ENCODE results near the gene CAPN10.

Gene CAPN10

DNA sequence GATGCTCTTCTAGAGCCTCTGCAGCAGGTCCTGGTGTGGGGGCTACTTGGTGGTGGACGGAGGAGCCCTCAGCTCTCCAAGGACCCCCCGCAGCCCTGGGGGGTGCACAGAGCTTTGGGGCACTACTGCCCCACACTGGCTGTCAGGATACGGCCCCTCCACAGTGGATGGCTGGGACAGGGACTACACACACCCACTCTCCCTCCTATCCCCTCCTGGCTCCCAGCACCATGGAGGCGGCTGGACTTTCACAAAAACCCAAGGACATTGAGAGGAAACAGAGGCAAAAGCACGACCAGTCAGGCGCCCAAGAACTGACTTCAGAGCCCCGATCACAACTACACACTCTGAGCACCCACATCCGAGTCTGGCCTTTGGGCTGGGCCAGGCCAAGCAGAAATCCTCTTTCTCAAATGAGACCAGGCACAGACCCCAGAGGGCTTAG is 51.4 kb downstream of the CAPN10 start:
- DNase-seq (ENCODE audit: low read depth) = no peak

DNA sequence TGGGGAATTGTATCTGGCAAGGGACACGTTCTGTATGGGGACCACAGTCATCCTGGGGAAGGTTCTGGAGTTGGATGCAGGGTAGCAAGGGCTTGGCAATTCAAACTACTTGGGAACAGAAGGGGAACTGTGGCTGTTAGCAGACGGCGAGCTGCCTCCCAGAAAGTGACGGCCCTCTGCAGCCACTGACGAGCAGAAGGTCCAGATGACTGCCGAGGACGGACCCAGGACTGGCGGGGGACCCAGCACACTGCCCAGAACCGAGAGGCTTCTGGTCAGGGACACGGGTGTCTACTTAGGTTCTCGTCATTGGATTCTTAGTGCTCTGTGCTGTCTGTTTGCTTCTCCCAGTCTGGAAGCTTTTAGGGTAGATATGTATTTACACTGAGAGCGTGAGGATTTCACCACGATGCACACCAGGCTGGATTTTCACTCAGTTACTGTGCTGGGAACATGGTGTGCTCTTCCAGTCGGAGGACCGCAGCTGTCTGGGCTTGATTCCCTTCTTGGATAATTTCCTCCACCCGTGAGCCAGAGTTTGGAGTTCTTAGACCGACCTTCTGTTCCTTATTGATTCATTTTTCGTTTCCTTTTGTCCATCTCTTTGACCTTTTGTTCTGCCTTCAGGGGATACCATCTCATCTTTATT is 52.1 kb downstream of the CAPN10 start:
- DNase-seq (ENCODE audit: low read depth) = no peak

DNA sequence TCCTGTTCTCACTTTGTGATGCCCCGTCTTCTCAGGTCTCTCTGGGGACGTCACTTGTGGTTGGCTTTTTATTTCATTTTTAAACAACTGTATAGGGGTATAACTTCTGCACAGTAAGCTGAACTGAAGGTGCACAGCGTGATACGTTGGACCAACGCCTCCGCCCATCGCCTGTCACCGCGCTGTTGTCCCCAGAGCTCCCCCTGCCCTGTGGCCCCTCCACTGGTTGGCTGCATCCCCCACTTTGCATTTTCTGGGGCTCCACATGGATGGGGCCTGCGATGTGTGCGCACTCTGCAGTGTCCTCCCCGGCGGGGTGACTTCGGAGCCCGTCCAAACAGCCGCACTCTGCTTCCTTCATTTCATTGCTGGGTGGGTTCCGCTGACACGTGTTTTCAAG is 53.0 kb downstream of the CAPN10 start:
- no peak for DNase-seq (ENCODE audit: low read depth)

DNA sequence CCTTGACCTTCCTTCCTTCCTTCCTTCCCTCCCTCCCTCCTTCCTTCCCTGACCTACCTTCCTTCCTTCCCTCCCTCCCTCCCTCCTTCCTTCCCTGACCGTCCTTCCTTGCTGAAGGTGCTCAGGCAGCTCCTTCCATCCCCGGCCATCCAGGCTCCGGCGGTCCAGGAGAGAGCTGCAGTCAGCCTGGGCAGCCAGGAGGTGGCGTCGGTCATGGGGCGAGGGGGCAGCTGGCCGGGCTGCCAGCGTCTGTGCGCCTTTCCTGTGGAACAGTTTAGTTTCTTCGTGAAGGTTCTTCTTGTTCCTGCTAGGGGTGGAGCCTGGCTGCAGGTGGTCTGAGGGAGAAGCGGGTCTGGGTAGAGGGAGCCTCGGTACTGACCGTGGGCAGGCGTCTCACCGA is 54.4 kb downstream of the CAPN10 start:
- no peak for DNase-seq (ENCODE audit: low read depth)

DNA sequence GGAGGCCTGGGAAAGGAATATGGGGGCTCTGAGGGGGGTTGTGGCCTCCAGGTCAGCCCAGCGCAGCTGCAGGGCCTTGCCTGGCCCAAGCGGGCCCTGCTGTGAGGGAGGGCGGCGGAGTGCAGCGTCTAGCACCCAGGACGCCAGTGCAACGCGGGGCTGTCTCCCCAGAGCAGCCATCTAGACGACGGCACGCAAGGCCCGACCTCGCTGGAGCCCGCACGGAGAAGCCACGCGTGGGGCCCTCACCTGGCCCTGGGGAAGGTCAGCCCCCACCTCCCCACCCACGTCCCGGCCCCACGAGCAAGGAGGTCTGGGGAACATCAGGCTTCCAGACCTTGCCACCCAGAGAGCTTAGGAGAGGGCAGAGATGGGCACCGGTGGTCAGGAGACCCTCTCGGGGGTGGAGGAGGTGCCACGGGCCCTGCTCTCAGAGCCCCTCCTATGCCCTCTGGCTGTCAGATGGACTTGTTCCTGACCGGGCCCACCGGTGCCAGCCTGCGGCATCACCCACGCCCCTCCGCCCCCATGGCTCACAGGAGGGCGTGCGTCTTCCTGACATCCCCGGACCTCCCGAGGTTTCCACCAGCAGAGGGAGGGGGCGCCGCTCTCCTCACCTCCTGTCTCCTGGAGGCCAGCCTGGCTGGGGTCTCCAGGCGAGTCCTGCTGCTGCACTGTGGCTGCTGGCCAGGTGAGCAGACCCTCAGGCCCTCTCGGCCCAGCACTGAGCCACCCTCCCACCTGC is 55.7 kb downstream of the CAPN10 start:
- DNase-seq (ENCODE audit: low read depth) = no peak

DNA sequence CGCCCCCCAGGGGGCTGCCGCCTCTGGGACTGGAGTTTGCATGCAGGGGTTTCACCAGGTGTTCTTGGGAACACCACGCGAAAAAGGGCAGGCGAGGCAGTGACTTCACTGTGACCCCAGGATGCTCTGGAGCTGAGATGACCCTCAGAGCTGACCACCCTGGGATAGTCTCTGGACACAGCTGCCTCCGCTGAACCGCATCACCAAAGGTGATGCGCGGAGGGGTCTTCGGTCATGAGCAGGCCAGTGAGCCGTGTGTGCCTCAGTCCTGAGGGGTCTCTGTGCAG is 56.2 kb downstream of the CAPN10 start:
- no peak for DNase-seq (ENCODE audit: low read depth)

DNA sequence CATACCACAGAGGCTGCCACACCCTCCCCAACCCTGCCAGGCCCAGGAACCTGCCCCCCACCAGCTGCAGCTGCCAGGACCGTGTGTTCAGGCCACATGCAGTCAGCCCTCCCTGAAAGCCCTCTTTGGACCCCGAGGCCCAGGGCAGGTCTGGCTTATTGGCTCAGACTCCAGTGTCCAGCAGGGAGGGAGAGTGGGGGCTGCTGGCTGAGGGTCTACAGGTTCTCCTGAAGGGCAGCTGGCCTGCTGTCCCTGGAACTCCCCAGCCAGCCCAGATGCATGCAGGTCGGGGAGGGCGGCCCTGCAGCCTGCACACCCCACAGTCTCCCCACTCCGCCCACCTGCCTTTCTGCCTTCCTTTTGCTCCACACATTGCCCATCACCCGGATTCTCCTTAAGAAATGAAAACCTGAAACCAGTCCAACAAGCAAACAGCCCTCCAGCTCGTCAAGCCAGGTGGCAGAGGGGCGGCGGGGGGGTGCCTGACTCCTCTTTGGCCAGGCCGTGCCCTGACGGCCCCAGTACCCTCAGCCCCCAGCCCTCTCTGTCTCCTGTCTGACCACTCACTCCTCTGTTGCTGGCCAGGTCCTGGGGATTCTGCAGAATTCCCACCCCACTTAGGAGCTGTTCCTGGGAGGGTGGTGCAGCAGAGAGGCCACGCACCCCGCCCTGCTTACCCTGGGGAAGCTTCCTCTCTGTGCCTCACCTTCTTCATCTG is 56.7 kb downstream of the CAPN10 start:
- DNase-seq (ENCODE audit: low read depth) = no peak

DNA sequence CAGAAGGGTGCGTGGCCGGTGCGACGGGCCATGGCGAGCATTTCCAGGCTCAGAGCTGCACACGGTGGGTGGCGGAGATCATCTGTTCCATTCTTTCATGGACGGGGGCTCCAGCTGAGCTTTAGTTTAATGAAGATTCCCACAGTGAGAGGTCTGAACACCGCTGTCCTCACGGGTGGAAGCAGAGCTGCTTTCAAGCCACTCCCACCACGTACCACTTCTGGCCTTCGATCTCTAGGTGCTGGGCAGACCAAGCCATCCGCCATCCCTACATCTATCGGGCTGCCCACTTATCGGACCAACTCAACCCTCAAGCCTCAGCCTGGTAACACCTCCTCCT is 57.2 kb downstream of the CAPN10 start:
- no peak for DNase-seq (ENCODE audit: low read depth)

DNA sequence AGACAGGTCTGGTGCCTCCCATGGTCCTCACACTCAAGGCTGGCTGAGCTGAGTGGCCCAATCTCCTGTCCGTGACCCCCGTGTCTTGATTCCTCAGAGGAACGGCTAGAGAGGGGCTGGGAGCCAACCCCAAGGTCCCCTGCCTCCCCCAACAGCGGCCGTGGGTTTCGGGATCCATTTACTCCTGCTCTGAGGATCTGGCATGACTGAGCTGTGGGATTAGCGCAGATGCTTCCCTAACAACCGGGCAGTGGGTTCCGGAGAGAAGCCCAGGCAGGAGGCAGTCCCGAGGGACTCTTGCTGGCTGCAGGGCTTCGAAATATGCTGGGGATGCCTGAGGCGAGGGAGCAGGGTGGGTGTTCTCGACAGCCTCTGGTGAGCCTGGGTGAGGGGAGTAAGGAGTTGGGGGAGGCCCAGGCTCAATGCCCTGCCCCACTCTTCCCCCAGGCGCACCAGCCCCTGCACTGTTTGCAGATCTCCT is 57.7 kb downstream of the CAPN10 start:
- no peak for DNase-seq (ENCODE audit: low read depth)

DNA sequence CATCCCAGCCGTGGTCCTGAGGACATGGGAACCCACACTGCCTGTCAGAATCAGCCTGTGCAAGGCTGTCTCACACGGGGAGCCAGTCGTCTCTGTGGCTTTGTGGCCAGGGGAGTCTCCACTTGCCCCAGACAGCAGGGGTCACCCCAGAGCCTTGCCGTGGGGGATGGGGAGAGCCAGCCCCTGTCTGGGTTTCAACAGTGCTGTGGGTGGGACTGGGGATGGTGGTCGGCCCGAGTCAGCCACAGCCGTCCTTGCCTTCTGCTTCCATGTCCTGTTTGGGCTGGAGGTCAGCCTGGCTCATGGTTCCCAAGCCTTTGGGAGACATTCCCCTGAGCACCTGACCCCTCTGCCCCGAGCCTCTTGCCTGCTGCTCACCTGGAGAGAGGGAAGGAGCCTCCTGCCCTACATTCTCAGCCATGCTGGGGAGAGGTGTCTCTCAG is 58.3 kb downstream of the CAPN10 start:
- no peak for DNase-seq (ENCODE audit: low read depth)

DNA sequence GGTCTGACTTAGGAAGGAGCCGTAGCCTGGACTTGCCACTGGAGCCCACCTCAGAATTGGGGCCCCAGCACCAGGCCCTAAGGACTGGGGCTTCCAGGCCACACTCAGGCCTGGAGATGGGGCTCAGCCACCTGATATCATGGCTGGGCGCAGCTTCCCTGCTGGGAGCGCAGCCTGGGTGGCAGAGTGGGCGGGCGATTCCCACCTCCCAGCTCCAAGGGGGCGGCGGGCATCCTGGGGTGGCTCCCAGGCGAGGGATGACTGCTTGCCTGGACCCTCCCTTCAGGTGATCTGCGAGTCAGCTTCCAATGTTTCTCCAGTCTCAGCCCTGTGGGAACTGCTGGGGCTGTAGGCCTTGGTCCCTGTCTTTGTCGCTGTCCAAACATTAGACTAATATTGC is 58.8 kb downstream of the CAPN10 start:
- DNase-seq (ENCODE audit: low read depth) = no peak

DNA sequence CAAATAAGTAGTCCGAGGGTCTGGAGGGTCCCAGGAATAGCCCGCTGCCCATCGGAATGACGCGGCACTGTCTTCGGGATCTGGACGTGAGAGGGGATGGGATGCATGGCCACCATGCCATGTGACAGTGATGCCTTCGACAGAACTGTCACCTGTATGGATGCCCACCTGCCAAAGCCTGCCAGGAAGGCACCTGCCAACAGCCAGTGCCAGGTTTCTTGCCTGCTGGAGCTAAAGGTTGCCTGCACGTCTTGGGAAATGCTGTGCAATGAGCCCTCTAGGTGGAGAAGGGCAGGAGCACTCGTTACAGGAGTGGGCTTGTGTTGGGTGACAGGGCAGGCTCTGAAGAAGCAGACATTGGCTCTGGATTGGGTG is 59.3 kb downstream of the CAPN10 start:
- no peak for DNase-seq (ENCODE audit: low read depth)

DNA sequence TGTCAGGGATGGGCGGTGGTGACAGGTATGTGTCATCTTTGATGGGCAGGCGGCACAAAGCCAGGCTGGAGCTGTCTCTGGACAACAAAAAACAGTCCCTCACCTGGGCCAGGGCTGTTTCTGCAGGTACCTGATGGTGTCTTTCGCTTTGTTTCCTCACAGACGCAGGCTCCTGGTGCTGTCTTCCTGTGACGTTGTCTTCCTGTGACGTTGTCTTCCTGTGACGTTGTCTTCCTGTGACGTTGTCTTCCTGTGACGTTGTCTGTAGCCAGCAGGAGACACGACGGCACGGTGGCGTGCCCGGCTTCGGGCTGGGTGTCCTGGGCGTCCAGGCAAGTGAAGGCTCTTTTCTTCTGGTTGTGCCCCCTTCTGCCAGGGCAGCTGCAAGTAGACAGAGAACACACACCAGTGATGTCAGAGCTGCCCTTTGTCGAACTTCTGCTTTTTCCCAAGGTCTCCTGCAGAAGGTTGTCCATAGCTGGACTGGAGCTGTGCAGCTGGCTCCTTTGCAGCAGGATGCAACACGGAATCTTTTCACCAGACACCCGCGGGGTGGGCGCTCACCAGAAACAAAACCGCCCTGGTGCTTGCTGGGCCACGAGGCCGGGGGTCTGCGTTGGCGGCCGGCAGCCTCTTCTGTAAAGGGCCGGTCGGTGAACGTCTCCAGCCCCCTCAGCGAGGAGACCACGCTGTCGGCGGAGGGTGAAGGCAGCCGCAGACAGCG is 59.8 kb downstream of the CAPN10 start:
- no peak for DNase-seq (ENCODE audit: low read depth)

DNA sequence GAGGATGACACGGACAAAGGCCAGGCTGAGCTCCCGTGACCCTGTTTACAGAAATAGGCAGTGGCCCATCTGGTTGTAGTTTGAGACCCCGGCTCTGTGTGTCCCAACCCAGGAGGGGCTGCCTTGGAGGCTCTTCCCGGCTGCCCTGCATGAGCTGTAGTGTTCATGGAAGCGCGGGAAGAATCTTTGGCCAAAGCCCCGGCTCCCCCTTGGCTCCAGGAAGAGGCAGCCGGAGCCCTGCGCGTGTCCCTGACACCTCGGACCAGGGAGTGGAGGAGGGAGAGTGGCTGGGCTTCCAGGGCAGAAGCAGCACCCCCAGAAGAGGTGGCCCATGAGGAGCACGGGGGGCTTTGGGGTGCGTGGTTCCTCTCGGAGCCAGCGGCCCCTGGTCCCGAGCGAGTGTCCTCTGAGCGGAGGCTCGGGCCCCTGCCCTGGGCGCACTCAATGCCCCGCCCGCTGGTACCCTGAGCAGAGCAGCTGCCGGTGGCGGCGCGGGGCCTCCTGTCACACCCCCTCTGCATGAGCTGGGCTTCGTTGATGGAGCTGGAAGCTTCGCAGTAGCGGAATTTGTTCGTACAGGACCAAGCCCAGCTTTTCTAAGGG is 60.5 kb downstream of the CAPN10 start:
- DNase-seq (ENCODE audit: low read depth) = no peak

DNA sequence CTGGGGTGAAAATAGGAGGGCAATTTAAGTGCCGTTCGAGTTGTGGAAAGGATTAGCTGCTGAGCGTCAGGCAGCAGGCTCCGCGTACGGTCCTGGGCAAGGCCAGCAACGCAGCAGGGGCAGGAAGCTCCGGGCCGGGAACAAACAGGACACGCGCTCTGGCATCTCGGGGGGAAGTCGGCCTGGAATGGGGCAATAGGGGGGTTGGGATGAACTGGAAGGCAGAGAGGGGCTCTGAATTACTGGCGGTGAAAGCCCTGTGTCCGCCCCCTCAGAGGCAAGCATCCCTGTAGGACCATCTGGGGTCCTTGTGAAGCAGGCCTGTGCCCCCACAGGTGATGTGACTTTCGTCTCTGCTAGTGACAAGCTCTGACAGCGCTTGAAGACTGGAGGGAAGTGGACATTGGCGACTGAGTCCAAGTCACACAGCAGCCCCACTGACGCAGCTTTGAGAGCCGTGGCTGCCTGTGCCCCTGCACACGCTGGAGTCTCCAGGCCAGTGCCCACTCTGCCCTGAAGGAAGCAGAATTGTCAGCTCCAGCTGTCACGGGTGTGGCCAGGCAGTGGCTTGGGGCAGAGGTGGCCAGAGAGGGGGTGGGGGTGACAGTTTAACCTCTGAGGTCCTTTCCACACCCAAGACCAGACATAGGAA is 61.1 kb downstream of the CAPN10 start:
- DNase-seq (ENCODE audit: low read depth) = no peak

DNA sequence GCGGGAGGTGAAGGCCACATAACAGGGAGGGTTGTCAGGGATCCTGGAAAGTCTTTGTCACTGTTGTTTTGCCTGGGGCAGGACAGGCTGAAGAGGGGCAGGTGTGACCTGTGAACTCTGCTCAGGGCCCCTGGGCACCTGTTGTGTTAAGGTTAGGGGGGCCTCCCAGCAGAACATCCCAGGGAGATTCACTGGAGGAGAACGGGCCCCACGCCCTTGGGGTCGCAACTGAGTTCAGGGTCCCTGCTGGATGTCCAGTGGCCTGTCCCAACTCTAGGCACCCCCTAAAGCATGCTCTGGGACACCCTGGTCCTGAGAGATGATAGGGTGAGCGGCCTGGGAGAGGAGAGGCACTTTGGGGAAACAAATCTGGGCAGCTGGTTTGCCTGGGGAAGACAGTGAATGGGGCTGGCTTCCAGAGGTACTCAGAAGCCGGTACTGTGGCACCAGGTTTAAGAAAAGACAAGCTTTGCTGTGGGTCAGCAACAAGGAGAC is 61.7 kb downstream of the CAPN10 start:
- no peak for DNase-seq (ENCODE audit: low read depth)
